MM.1S (cell line): ENCODE data around the gene MSANTD1.

Experiments used
- EZH2 ChIP-seq: fragments of 300-600 bp; sonication (generic); optimal IDR thresholded peaks from 2 replicates; pipeline ENCODE3; 2017; ENCODE audit warnings: low read depth, mild to moderate bottlenecking, antibody characterized with exemption, low read length, mixed read lengths
- EZH2phosphoT487 ChIP-seq: fragments of 300-600 bp; sonication (generic); IDR thresholded peaks from 2 replicates; pipeline ENCODE4 v1.6.1; 2018; ENCODE audit warnings: antibody characterized with exemption, low read length
- TF ChIP-seq, protein P1 (sequence below): fragments of 300-600 bp; sonication (generic); IDR thresholded peaks from 2 replicates; pipeline ENCODE4 v1.5.1; 2016; ENCODE audit warnings: antibody characterized with exemption, low read length, mixed read lengths

DNA sequence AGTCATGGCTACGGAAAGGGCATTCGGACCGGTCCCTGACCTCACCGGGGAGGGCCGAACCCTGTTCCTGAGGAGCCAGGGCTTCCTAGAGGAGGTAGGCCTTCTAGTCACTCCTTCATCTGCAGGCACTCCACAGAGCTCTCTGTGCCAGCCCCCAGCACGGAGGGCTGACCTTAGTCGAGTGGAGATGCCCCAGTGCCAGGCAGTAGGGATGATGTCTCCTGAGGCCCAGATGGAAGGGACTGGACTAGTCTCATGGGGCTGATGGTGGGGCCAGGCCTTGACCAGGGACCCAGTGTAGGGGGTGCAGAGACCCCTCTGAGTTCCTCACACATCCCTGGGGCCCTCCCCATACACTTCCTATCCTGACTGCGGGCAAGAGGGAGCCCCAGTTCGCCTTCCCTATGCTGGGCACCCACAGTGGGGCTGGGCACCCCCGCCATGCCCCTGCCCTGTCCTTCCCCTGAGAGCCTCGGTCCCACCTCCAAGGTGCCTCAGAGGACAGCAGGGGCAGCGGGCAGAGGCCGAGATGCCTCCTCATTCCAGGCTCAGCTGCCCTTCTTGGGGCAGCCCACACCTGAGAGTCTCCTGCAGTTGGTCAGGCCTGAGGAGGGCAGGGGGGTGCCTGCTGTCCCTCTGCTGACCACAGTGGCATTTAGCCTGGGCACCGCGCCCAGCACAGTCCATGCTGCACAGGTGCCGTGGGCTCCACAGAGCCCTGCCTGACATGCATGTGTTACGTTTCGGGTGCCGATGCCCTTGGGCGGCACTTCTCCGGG is 1.4 kb upstream of the MSANTD1 start:
- TF ChIP-seq, protein P1, sequence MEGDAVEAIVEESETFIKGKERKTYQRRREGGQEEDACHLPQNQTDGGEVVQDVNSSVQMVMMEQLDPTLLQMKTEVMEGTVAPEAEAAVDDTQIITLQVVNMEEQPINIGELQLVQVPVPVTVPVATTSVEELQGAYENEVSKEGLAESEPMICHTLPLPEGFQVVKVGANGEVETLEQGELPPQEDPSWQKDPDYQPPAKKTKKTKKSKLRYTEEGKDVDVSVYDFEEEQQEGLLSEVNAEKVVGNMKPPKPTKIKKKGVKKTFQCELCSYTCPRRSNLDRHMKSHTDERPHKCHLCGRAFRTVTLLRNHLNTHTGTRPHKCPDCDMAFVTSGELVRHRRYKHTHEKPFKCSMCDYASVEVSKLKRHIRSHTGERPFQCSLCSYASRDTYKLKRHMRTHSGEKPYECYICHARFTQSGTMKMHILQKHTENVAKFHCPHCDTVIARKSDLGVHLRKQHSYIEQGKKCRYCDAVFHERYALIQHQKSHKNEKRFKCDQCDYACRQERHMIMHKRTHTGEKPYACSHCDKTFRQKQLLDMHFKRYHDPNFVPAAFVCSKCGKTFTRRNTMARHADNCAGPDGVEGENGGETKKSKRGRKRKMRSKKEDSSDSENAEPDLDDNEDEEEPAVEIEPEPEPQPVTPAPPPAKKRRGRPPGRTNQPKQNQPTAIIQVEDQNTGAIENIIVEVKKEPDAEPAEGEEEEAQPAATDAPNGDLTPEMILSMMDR = no peak
- TF ChIP-seq EZH2 (no peak), EZH2phosphoT487 (no peak)
